Left lung (tissue), 10 donors: ENCODE results near the gene CFL1. TPM values are rescaled to one million over a fixed set of nuclear protein-coding genes. Genes with fewer than 3 reads are reported as not detected.
A peak's percentile ranks its signal among the peaks of the same experiment; 100 is the strongest.

Experiments
- ATAC-seq: fragments of 200-7000 bp; cut with Tn5 transposase; one replicate; pipeline ENCODE4 v1.9.1; 2020; ENCODE audit warnings: moderate library complexity
- DNase-seq, 4 donors: peaks; one replicate each; pipeline ENCODE4 v3.0.0-alpha.2; 2013 to 2020
- H3K27ac ChIP-seq, 2 donors: fragments of 200-600 bp; sonication (generic) in 1 of 2; one replicate each; pipeline versions ENCODE4 v1.5.0 to v1.8.0; 2020 to 2021
- H3K27me3 ChIP-seq, 2 donors: fragments of 200-600 bp; sonication (generic) in 1 of 2; one replicate each; pipeline versions ENCODE4 v1.5.0 to v1.8.0; 2020 to 2021
- H3K36me3 ChIP-seq, 2 donors: fragments of 200-600 bp; sonication (generic) in 1 of 2; one replicate each; pipeline versions ENCODE4 v1.5.0 to v1.8.0; 2020 to 2021
- H3K4me1 ChIP-seq, 2 donors: fragments of 200-600 bp; one replicate each; pipeline ENCODE4 v1.8.0; 2021
- H3K4me3 ChIP-seq, 2 donors: fragments of 200-600 bp; sonication (generic) in 1 of 2; one replicate each; pipeline versions ENCODE4 v1.5.0 to v1.8.0; 2020 to 2021; ENCODE audit warnings: mild to moderate bottlenecking in 1 of 2
- H3K9me3 ChIP-seq, 2 donors: fragments of 200-600 bp; sonication (generic) in 1 of 2; one replicate each; pipeline versions ENCODE4 v1.5.0 to v1.8.0; 2020 to 2021
- CTCF ChIP-seq, 2 donors: fragments of 200-600 bp; sonication (generic) in 1 of 2; IDR thresholded peaks; one replicate each; pipeline versions ENCODE4 v1.5.0 to v1.8.0; 2021; ENCODE audit warnings: antibody characterized with exemption in 2 of 2
- intact Hi-C, 2 donors: fragments of 100-400 bp; cut with DNase I; formaldehyde crosslinking; loops; one replicate each; pipeline versions ENCODE4 v1.11.2 to v1.14.2; 2022
- polyA plus RNA-seq, 6 donors: library from polyadenylated mRNA; unstranded; fragments of 120-200 nt; gene quantifications; one replicate each; pipeline ENCODE4 v1.2.1, GENCODE V29; 2013; ENCODE audit not compliant: insufficient read length in 6 of 6
- total RNA-seq, 2 donors: library from RNA; stranded (reverse); fragmentation: NEBNext Ultra II Directional; extraction: Animal tissue kit (Norgen Biotek cat#: 25700); gene quantifications; one replicate each; pipeline ENCODE4 v1.2.1, GENCODE V29; 2021
- donor health status: DM: no; HTN: yes; CAD: no.
- donor health status: DM: no; HTN: no; CAD: no.

CFL1 gene
- total and polyA plus RNA-seq, 8 donors, result 599 to 1,162 (median 777) TPM

- Histone ChIP-seq H3K4me1 (peaks cover 8 to 41% of the 10 kb centered on the region in 2 donors), H3K36me3 (peaks cover 6 to 60% of the 10 kb centered on the region in 2 donors), H3K4me3 (no peak overlapping the region), H3K27ac (no peak overlapping the region), H3K27me3 (no peaks in the 10 kb centered on the region), H3K9me3 (no peaks in the 10 kb centered on the region)
- ATAC-seq (no peak), DNase-seq (no peak)
- intact Hi-C loops, result no loop called here
- no peak for TF ChIP-seq CTCF (IDR thresholded peaks at IDR 0.05)
Observed at GRCh38 chr11:65854161-65854592, 3.8 kb downstream of the CFL1 start.

DNA sequence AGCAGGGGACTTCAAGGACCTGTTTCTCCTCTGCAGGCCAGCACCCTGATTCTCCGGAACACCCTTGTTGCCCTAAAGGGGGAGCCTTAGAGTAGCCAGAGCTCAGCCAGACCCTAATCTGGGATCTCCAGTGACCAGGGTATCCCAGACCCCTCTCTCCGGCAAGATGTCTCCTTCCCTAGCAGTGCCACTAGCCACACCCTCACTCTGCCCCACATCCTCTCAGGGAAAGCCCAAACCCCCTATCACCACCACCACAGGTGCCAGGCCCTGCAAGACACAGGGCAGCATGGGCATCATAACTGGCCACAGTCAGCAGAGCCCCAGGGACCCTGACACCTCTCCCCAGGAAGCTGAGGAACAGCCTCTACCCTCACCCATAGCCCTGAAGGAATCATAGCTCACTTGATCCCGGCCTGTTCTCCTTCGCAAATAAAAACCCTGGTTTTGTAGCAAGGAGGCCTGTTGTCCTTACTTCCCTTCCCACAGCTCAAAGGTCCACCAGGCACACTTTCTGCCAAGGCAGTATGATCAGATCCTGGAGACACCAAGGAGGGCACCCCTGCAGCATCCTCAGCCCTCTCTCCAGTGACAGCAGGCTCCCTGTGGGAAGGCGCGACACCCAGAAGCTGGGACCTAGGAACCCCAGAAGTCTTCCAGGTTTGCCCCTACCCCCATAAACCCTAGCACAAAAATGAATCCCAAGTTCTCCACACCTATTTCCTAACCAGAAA lies 4.6 kb downstream of the CFL1 start:
- H3K36me3 ChIP-seq, result peaks cover 6 to 60% of the 10 kb centered on the region in 2 donors
- H3K27ac ChIP-seq, result no peak overlapping the region
- H3K27me3 ChIP-seq, result no peaks in the 10 kb centered on the region
- ATAC-seq (no peak), DNase-seq (no peak)
- intact Hi-C loops, result no loop called here
- H3K4me3 ChIP-seq, result no peak overlapping the region
- H3K4me1 ChIP-seq, result peaks cover 8 to 34% of the 10 kb centered on the region in 2 donors
- no peak for TF ChIP-seq CTCF (IDR thresholded peaks at IDR 0.05)
- H3K9me3 ChIP-seq, result no peaks in the 10 kb centered on the region

DNA sequence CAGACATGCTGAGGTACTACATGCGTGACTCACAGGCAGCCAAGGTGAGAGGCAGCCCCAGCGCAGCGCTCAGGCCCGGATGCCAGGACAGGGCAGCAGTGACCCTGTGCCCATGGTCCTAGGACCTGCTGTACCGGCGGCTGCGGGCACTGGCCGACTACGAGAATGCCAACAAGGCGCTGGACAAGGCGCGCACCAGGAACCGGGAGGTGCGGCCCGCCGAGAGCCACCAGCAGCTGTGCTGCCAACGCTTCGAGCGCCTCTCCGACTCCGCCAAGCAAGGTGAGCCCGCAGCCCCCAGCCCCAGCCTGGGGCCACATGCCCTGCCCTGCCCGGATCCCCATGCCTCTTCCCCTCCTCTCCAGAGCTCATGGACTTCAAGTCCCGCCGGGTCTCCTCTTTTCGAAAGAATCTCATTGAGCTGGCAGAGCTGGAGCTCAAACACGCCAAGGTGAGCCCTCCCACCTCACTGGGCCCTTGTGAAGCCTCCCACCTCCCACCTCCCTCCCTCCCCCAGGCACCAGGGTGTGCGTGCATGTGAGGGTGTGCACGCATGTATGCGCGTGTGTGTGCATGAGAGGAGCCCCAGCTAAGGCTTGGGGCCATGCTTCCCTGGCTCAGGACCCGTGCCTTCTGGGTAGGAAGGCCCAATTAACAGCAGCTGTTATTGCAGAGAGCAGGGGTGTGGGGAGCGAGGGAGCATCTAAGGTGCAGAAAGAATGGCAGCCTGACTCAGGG lies 5.3 kb downstream of the CFL1 start:
- Histone ChIP-seq H3K4me3 (no peak overlapping the region), H3K9me3 (no peaks in the 10 kb centered on the region), H3K27ac (no peak overlapping the region), H3K4me1 (peaks cover 8 to 32% of the 10 kb centered on the region in 2 donors), H3K27me3 (no peaks in the 10 kb centered on the region), H3K36me3 (peaks cover 6 to 60% of the 10 kb centered on the region in 2 donors)
- TF ChIP-seq CTCF (IDR thresholded peaks at IDR 0.05), result no peak
- ATAC-seq (no peak), DNase-seq (peak in 1 of 4 donors; percentile 80)
- intact Hi-C loops, result no loop called here

DNA sequence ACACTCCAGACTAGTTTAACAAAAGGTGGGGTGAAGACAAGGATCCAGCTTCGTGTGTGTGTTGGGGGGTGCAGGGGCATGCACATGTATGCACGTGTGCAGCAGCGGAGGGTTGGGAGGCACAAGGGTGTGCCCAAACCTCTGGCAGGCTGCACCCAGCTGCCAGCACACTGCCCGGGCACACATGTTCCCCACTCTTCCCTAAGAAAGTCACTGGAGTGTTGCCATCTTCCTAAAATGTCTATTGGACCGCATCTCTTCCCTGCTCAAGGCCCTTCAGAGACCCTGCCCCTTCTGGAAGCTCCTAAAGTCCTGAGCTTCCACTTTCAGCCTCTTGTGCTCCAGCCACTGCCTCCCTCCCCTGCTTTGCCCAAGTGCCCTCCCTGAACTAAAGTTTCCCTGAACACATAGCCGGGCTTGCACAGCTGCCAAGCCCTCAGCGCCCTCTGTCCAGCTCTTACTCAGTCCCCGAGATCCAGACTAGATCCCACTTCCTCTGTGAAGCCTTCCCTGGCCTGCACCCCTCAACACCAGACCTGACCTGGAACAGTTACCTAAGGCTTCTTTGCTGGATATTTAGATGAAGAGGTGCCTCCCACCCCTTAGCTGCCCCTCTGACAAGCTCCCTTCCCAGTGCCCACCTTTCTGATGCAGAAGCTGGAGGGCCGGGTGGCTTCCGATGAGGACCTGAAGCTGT lies 6.0 kb downstream of the CFL1 start:
- TF ChIP-seq CTCF (IDR thresholded peaks at IDR 0.05), result no peak
- peaks cover 6 to 60% of the 10 kb centered on the region in 2 donors for H3K36me3 ChIP-seq
- H3K27me3 ChIP-seq, result no peaks in the 10 kb centered on the region
- intact Hi-C loops, result no loop called here
- H3K4me1 ChIP-seq, result peaks cover 8 to 32% of the 10 kb centered on the region in 2 donors
- no peak overlapping the region for H3K27ac ChIP-seq
- H3K4me3 ChIP-seq, result no peak overlapping the region
- H3K9me3 ChIP-seq, result no peaks in the 10 kb centered on the region
- DNase-seq (no peak), ATAC-seq (no peak)
